ENCODE measurements around the gene ZNHIT3. TPM values are rescaled to one million over a fixed set of nuclear protein-coding genes. Genes with fewer than 3 reads are reported as not detected.

ZNHIT3 gene
- total RNA-seq, 6 experiments from 2014 or later = 11.2 to 16.6 (median 12.5) TPM

- peaks cover 0 to 23% (median 0%) of the 10 kb centered on the region in 4 donors for H3K4me1 ChIP-seq
- H3K36me3 ChIP-seq = peaks cover 0 to 57% (median 21%) of the 10 kb centered on the region in 4 donors
- intact Hi-C loops (cut with DNase I) = no loop called here
- TF ChIP-seq POLR2A (IDR thresholded peaks at IDR 0.05) (no peak), CTCF (IDR thresholded peaks at IDR 0.05) (no peak)
- no peak overlapping the region for H3K4me3 ChIP-seq
- ATAC-seq (peak in 3 of 4 donors; percentile 30 to 52 (median 33)), DNase-seq (no peak)
- H3K27ac ChIP-seq = no peak overlapping the region
- H3K27me3 ChIP-seq = no peaks in the 10 kb centered on the region
- no peaks in the 10 kb centered on the region for H3K9me3 ChIP-seq
- 43% methylated on average over 5 of the region's 5 CpGs for WGBS (ENCODE audit: insufficient coverage, low coverage, low lambda C conversion rate, missing lambda C conversion rate)
These were observed 8.2 kb downstream of the ZNHIT3 start for GRCh38 chr17:36494674-36495073.

DNA sequence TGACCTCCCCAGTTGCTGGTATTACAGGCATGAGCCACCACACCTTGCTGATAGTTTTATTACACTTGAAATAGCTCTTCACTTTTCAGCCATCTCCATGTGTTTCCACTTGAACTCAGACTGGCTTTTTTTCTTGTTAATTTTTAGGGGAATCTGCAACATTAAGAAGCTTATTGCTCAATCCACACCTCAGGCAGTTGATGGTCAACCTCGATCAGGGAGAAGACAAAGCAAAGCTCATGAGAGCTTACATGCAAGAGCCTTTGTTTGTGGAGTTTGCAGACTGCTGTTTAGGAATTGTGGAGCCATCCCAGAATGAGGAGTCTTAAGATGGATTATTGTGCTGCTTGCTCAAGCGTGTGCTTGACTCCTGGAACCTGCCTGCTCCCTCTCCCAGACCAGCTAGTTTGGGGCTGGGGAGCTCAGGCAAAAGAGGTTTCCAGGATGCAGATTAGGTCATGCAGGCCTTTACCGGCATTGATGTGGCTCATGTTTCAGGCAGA lies 8.6 kb downstream of the ZNHIT3 start:
- intact Hi-C loops (cut with DNase I) = no loop called here
- TF ChIP-seq CTCF (IDR thresholded peaks at IDR 0.05) (no peak), POLR2A (IDR thresholded peaks at IDR 0.05) (no peak)
- H3K4me3 ChIP-seq = no peak overlapping the region
- ATAC-seq (no peak), DNase-seq (peak in 1 of 3 donors; percentile 21)
- 71% methylated on average over 2 of the region's 3 CpGs for WGBS (ENCODE audit: insufficient coverage, low coverage, low lambda C conversion rate, missing lambda C conversion rate)
- no peak overlapping the region for H3K27ac ChIP-seq
- H3K27me3 ChIP-seq = no peaks in the 10 kb centered on the region
- peaks cover 0 to 57% (median 21%) of the 10 kb centered on the region in 4 donors for H3K36me3 ChIP-seq
- peaks cover 0 to 23% (median 0%) of the 10 kb centered on the region in 4 donors for H3K4me1 ChIP-seq
- H3K9me3 ChIP-seq = no peaks in the 10 kb centered on the region

DNA sequence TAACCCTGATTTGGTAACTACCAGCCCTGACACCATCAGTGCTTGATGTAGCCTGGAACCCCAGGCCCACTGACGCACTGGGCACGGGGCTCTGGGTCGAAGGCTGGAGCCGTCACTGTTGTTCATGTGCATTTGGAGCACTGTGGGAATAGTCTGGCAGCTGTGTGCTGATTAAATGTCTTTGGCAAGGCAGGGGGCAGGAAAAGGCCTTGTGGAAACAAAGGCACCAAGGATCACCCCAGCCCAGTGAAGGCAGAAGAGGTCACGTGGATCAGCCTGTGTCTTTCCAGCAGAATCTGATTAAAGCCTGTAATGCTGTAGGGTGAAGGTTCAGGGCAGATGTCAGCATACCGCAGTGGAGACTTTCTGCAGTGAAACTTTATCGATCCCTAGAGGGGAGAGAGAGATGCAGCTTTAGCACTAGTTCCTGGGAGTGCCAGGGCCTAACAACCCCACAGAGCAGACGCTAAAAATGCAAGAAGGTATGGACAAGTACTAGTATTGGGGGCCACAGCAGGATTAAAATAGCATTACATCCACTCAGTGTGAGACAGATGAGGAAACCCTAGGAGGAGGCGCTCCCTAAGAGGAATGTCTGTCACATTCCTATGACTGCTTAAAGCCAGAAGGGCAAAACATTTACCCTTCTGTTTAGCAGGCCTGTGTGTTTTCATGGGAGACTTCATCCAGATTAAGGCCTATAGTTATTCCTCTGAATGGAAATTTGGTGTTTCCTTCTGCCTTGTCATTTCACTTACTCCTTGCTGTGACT lies 9.7 kb downstream of the ZNHIT3 start:
- Histone ChIP-seq H3K4me1 (peaks cover 0 to 23% (median 0%) of the 10 kb centered on the region in 4 donors), H3K4me3 (no peak overlapping the region), H3K27me3 (no peaks in the 10 kb centered on the region), H3K36me3 (peaks cover 0 to 57% (median 21%) of the 10 kb centered on the region in 4 donors), H3K9me3 (no peaks in the 10 kb centered on the region), H3K27ac (no peak overlapping the region)
- WGBS (ENCODE audit: insufficient coverage, low coverage, low lambda C conversion rate, missing lambda C conversion rate) = 69% methylated on average over 6 of the region's 9 CpGs
- peak in 1 of 3 donors; percentile 38 for DNase-seq
- ATAC-seq = peak; percentile 27 to 77 (median 38)
- intact Hi-C loops (cut with DNase I) = no loop called here
- TF ChIP-seq POLR2A (IDR thresholded peaks at IDR 0.05) (no peak), CTCF (IDR thresholded peaks at IDR 0.05) (no peak)

DNA sequence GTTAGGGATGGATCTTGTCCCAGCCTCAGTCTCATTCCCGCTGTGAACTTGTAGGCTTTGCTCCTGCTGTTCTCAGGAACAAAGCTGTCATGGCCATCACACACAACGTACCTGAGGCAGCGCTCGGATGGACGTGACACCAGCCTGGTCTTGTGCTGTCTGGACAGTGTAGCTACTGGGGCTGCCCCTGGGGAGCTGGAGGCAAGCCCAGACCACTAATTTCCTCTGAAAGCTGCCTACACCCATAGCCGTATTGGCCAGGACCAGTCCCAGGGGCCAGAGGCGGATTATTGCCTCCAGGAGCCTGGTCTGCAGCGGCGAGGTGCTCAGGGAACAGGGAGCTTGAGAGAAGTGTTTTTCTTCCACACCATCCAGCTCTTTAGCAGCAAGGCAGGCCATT lies 11.7 kb downstream of the ZNHIT3 start:
- no peak overlapping the region for H3K27ac ChIP-seq
- H3K27me3 ChIP-seq = no peaks in the 10 kb centered on the region
- 95% methylated on average over 4 of the region's 9 CpGs for WGBS (ENCODE audit: insufficient coverage, low coverage, low lambda C conversion rate, missing lambda C conversion rate)
- ATAC-seq (peak in 1 of 4 donors; percentile 13), DNase-seq (peak in 1 of 3 donors; percentile 19)
- H3K9me3 ChIP-seq = no peaks in the 10 kb centered on the region
- H3K4me3 ChIP-seq = no peak overlapping the region
- intact Hi-C loops (cut with DNase I) = no loop called here
- TF ChIP-seq POLR2A (IDR thresholded peaks at IDR 0.05) (no peak), CTCF (IDR thresholded peaks at IDR 0.05) (no peak)
- H3K4me1 ChIP-seq = peaks cover 0 to 23% (median 0%) of the 10 kb centered on the region in 4 donors
- peaks cover 0 to 43% (median 22%) of the 10 kb centered on the region in 4 donors for H3K36me3 ChIP-seq

All from right lobe of liver (tissue), 6 donors.